ENCODE results near the gene CD38. TPM values are rescaled to one million over a fixed set of nuclear protein-coding genes. Genes with fewer than 3 reads are reported as not detected.
A peak's percentile ranks its signal among the peaks of the same experiment; 100 is the strongest.
"Not testable (repeated sequence)": the region's sequence is repeated elsewhere in the genome, so short reads cannot be mapped to it uniquely, and the experiment has no call there.

Gene CD38
- total RNA-seq, 1 donor from 2014 or later, result 11.1 TPM

DNA sequence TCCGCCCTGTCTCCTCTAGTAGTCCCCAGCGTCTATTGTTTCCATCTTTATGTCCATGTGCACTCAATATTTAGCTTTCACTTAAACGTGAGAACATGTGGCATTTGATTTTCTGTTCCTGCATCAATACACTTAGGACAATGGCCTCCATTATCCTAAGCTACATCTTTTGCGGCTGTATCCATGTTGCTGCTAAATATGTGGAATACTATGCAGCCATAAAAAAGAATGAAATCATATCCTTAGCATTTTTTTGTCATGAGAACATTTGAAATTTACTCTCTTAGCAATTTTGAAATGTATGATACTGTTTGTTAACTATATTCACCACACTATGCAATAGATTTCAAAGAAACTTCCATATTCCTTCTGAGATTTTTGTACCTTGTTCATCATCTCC, 19.8 kb upstream of the CD38 start:
- DNase-seq (ENCODE audit: low read depth in 2 of 2), result no peak

DNA sequence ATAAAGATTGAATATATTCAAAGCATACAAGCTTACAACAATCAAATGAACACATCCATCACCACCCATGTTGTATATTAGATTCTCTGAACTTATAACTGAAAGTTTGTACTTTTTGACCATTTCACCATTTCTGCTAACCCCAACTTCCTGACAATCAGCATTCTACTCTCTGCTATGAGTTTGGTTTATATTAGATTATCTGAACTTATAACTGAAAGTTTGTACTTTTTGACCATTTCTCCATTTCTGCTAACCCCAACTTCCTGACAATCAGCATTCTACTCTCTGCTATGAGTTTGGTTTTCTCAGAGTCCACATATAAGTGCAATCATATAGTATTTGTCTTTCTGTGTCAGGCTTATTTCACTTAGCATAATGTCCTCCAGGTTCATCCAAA, 15.7 kb upstream of the CD38 start:
- DNase-seq (ENCODE audit: low read depth in 2 of 2), result not testable (repeated sequence)

DNA sequence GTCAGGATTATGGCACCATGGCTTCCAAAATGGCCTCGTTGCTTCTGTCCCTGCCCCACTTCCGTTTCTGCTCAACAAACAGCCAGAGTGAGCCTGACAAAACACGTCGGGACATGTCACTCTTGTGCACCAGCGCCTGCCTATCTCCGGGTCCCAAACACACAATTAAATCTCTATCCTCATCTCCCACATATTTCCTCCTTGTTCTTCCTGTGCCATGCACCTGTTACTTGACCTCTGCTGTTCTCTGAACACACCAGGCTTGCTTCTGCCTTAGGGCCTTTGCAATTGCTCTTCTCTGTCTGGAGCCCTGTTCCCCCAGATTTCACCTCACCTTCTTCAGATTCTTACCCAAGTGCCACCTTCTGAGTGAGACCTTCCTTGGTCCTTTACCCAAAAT, 12.7 kb upstream of the CD38 start:
- peak; percentile 16 to 78 for DNase-seq (ENCODE audit: low read depth in 2 of 2)

DNA sequence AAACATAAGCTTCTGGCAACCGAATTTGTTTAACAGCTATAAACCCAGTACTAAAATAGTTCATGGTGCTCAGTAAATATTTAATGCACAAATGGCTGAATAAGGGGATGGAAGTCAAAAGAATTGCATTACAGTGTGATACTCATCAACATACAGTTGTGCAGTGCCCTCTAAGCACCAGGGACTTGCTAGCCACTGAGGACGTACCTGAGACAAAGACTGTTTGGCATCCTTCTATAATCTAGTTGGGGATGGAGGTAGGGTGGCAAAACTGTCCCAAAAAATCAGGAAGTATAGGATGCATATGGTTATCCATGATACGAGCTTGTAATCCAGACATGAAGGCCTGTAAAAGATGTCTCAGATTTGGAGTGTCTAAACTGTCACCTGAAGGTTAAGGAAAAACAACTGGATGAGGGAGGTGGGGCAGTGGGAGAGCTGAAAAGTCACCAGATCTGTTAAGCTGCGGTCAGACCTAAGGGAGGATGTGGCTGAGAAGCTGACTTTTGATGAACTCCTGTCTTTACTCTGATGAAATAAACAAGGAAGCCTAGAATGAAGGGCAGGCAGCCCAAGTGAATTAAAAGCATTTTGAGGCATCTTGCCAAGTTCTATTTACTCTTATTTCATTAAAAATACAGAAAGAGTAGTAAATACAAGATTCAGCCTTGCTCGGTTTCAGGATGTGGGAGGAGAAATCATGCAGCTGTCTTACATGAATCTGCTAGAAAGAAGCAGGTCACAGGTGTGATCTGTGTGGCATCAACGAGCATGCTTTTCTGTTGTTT, 12.0 kb upstream of the CD38 start:
- DNase-seq (ENCODE audit: low read depth in 2 of 2), result peak in 1 of 2 donors; percentile 7

DNA sequence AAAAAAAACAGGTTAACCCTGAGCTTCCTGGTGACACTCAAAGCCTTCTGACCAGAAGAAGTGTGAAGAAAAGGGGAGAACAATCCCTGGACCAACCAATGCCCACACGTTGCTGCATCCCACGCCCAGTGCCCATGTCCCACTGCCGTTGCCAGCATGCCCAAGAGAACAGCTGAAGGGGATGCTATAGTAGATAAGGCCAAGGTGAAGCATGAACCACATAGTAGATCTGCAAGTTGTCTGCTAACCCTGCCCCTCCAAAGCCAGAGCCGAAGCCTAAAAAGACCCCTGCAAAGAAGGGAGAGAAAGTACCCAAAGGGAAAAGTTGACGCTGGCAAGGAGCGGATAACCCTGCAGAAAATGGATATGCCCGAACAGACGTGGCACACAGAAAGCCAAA, 11.3 kb upstream of the CD38 start:
- DNase-seq (ENCODE audit: low read depth in 2 of 2), result no peak

DNA sequence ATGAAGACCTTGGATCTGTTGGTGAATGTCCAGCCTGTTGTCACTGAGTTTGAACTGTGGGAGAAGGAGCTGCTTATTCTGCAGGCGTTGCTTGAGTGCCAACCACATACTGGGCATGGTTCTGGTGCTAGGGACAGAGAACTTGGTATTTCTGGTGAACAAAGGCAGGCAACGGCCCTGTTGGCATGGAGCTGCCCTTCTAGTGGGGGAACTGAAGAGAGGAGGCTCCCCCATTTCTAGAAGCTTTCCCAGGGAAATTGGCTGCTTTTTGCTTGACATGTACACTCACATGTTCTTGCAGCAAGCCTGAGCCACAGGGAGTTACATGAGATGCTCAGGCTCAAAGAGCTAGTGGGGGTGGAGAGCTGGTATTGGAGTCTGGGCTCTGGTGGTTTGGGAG, 8.9 kb upstream of the CD38 start:
- no peak for DNase-seq (ENCODE audit: low read depth in 2 of 2)

DNA sequence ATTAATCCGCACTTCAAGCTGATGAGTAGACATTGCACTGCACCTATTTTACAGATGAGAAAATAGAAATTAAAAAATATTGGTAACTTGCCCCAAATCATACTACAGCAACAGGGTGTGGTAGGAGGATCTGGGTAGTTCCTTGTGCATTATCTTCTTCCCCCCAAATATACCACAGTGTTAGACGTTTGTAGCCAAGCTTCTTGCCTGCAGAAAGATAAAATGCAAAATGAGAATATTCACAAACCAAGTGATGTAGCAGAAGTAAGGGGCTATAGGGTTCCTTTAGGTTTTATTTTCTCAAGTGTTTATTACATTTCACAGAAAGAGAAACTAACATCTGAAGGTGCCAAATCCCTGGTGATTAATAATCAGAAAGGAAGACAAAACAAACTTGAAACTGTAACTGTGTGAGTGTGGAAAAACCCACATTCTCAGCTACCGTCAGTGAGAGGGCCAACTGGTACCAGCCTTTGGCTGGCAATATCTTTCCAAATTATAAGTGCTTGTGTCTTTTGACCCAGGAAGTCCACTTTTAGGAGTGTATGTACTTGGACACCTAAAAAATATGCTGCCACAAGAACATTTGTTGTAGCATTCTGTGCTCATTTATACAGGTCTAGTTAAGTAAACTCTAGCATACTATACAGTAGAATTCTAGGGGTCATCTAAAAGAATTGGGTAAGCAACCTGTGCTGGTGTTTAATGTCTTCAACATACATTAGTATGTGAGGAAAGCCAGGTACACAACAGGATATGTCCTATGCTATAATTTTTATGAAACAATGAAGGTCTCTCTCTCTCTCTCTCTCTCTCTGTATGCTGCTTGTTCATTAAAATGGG, 6.7 kb upstream of the CD38 start:
- no peak for DNase-seq (ENCODE audit: low read depth in 2 of 2)

DNA sequence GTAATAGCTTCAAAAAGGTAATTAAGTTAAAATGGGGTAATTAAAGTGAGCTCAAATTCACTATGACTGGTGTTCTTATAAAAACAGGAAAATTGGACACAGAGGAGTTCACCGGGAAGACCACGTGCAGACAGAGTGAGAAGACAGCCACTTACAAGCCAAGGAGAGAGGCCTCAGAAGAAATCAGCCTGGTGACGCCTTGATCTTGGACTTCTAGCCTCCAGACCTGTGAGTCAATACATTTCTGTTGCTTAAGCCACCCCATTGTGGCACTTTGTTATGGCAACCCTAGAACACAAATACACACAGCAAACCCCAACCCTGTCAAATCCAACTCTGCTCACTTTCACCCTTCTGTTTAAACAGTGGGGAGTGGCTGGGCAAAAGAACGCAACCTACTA, 4.1 kb upstream of the CD38 start:
- DNase-seq (ENCODE audit: low read depth in 2 of 2), result peak in 1 of 2 donors; percentile 7

DNA sequence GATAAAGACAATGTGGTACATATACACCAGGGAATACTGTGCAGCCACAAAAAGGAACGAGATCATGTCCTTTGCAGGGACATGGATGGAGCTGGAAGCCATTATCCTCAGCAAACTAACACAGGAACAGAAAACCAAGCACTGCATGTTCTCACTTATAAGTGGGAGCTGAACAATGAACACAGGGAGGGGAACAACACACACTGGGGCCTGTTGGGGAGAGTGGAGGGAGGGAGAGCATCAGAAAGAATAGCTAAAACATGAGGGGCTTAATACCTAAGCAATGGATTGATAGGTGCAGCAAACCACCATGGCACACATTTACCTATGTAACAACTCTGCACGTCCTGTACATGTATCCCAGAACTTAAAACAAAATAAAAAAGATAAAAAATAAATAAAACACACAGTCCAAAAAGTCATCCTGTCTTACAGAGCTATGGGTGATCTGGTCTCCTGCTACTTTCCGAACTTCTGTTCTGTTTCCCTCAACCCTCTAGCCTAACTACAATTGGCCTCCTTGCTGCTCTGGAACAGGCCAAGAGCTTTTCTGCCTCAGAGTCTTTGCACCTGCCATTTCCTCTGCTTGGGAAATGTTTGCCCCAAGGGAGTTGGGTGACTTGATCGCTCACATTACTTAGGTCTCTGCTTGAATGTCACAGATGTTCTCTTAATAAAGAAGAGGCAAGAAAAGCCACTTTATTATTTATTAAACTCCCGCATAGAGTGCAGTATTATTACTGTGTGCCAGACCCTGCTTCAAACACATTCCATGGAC, 1.1 kb upstream of the CD38 start:
- DNase-seq (ENCODE audit: low read depth in 2 of 2), result no peak

DNA sequence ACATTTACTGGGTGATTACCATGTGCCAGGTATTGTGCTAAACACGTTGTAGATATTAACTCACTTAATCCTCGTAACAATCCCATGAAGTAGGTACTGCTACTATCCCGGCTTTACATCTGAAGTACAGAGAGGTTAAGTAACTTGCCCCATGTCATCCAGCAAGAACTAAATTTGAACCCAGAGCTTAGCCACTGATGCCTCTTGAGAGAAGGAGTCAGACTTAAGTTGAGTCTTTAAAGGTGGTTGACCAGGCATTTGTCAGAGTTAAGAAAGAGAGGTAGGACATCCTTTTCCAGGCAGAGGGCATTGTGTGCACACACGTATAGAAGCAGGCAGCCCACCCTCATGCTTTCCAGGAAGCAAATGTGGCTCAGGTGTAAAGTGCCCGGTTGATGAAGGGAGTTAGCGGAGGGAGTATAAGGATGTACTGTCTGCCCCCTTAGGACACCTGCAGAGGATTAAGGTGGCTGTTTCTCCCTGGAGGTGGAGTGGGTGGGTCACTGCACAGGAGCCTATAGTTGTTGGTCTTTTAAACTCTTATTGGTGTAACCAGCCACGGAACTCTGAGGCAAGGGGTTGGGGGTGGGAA, 335 bp upstream of the CD38 start:
- DNase-seq (ENCODE audit: low read depth in 2 of 2), result no peak

DNA sequence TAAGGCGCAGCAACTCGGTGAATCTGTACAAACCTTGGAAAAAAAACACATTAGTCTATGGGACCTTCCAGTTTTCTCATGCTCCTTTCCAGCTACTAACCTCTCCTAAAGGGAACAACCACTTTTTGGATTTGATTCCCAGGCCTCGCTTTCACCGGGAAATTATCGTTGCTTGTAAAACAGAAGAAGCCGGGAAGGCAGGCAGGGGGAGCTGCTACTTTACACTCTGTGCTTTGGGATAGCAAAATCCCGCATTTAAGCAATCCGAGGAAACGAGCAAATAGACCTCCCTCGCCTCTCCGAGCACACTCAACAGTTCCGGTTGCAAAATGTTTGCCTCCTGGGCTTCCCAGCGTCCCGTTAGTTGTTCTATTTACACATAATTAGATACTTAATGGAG, 1.2 kb downstream of the CD38 start:
- peak; percentile 48 to 70 for DNase-seq (ENCODE audit: low read depth in 2 of 2)

DNA sequence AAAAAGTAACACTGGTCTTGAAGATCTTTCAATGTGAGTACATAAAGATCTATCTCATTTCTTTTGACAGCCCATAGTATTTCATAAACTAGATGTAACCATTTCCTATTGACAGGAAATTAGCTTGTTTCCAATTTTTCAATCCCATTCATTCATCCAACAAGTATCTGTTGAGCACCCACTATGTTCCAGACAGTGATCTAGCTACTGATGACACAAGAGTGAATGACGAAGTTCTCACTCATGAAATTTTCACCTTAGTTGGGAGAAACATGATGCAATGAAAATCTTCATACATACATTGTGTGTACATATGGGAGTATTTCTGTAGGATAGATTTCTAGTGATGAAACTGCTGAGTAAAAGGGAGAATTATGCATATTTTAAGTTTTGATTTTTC, 1.7 kb downstream of the CD38 start:
- no peak for DNase-seq (ENCODE audit: low read depth in 2 of 2)

DNA sequence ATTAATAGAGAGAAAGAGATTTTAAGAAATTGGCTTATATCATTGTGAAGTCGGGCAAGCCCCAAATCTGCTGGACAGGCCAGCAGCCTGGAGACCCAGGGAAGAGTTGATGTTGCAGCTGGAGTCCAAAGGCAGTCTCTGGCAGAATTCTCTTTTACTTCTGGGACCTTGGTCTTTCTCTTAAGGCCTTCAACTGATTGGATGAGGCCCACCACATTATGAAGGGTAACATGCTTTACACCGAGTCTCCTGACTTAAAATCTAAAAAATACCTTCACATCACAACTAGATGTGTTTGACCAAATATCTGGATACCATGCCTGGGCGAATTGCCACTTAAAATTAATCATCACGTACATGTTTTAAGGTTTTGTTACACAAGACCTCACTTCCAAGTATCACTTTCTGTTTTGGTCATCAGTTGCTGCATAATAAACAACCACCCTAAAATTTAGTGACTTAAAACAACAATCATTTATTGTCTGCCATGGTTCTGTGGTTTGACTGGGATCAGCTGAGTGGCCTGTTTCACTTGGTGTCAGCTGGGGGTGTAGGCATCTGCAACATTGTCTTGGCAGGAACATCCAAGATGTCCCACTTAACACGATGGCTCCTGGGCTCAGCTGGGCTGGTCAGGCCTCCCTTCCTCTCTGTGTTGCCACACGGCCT, 3.4 kb downstream of the CD38 start:
- DNase-seq (ENCODE audit: low read depth in 2 of 2), result no peak

DNA sequence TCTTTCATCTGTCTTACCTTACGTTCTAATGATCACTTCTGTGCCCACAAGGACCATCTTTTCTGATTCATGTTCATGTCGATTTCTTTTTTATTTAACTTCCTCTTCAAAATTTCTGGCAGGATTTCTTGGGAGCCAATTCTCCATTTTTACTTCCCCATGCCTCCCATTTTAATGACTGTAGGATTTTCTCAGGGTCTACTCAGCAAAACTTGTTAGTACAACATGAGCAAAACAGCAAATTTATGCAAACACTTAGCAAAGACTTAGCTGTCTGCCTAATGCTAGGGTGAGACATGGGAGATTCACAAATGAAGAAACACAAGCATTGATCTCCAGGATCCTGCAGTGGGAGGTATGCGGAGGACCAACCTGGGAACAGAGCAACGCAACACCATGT, 5.5 kb downstream of the CD38 start:
- DNase-seq (ENCODE audit: low read depth in 2 of 2), result no peak

DNA sequence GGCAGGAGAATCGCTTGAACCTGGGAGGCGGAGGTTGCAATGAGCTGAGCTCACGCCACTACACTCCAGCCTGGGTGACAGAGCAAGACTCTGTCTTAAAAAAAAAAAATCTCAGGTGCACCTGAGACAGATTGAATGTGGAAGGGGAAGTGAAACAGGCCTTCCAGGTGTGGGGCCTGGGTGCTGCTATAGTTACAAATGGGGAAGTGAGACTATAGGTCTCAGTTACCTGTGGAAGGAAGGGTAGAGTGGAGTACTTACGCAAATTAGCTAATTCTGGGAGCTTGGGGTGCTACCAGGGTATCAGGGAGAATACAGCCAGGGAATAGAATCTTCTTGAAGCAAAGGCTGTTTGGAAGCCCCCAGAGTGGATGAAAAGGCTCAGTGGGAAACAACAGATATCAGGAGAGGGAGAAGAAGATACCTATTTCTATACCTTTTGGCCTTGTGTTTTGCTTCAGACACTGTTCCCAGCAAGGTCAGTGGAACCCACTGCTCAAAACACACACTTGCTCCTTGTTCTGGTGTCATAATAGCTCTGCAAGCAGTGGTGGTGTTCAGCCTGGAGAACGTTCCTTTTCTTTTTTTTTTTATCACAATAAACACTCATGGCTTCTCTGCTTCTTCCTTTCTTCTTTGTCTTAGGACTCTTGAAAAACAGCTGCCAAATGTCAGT, 7.0 kb downstream of the CD38 start:
- no peak for DNase-seq (ENCODE audit: low read depth in 2 of 2)

DNA sequence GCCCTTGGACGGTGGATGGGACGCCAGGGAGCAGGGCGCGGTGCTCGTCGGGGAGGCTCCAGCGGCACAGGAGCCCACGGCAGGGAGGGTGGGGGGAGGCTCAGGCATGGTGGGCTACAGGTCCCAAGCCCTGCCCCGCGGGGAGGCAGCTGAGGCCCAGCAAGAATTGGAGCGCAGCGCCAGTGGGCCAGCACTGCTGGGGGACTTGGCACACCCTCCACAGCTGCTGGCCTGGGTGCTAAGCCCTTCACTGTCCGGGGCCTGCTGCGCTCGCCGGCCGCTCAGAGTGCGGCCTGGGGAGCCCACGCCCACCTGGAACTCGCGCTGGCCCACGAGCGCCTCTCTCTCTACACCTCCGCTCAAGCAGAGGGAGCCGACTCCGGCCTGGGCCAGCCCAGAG, 8.6 kb downstream of the CD38 start:
- no peak for DNase-seq (ENCODE audit: low read depth in 2 of 2)

DNA sequence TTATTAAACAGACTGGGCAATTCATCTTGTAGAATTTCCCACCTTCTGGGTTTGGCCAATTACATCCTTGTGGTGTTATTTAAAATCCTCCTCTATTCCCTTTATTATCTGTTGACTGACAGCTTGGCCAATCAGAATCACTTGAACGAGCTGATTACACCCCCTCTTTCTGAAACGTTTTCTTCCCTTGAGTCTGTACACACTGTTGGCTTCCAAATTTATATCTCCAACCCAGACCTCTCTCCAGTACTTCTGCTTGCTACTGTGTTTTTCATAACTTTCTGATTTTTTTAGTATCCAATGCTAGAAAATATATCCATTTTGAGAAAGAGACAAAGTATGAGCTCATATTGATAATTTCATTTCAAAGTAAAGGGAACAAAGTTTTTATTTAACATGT, 14.8 kb downstream of the CD38 start:
- no peak for DNase-seq (ENCODE audit: low read depth in 2 of 2)

DNA sequence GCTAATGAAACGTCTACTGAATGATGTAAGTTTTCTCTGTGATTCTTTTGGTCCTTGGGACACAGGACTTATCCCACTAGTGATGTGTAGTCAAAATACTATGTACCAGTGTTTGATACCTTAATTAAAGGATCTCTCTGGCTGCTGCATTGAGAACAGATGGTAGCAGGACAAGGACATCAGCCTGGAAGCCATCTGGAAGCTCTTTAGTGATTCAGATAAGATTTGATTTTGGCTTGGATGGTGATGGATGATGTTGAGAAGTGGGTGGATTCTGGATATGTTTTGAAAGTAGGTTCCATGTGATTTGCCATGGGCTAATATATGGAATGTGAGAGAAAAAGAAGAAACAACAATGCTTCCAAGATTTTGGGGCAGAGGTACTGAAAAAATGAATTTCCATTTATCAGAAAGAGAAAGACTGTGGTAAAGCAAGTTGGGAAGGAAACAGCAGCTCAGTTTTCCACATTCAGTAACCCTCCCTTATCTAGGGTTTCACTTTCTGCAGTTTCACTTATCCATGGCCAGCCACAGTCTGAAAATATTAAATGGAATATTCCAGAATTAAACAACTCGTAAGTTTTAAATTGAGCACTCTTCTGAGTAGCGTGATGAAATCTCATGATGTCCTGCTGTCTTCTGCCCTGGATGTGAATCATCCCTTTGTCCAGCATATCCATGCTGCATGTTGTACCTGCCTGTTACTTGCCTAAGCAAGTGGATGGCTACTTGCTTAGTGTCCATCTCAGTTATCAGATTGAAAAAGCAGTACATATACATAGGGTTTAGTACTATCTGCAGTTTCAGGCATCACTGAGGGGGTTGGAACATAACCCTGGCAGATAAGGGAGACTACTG, 15.6 kb downstream of the CD38 start:
- no peak for DNase-seq (ENCODE audit: low read depth in 2 of 2)

DNA sequence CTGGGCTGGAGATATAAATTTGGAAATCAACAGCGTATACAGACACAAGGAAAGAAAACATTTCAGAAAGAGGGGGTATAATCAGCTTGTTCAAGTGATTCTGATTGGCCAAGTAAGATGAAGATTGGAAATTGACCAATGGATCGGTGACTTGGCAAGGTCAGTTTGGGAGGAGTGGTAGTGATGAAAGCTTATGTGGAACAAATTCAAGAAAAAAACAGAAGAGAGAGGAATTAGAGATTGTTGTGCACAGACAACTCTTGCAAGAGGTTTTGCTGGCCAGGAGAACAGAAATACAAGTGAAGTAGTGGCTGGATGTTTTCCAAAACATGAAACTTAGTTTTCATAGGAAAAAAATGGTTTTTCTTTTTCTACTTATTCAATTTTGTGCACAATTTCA, 16.3 kb downstream of the CD38 start:
- no peak for DNase-seq (ENCODE audit: low read depth in 2 of 2)

DNA sequence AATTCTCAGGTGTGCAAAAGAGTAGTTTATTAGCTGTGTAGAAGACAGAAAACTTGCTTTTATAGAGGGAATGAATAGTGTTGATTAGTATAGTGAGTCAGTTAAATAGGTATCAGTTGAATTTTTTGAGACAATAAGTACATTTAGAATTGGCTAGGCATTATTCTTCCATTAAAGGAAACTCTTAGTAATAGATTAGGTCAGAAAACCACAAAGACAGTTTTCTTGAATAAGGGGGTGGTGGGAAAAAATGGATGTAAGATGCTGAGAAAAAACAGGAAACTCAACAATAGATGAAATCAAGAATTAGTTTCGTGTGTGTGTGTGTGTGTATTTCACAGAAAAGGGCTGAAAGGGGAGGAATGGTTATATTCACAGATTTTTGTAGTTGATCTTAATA, 16.8 kb downstream of the CD38 start:
- DNase-seq (ENCODE audit: low read depth in 2 of 2), result peak in 1 of 2 donors; percentile 39

Data from lung microvascular endothelial cell (primary cell).